Measurements from ENCODE around the gene TAF3. TPM values are rescaled to one million over a fixed set of nuclear protein-coding genes. Genes with fewer than 3 reads are reported as not detected.
"Not testable (repeated sequence)": the region's sequence is repeated elsewhere in the genome, so short reads cannot be mapped to it uniquely, and the experiment has no call there.

TAF3 gene, protein sequence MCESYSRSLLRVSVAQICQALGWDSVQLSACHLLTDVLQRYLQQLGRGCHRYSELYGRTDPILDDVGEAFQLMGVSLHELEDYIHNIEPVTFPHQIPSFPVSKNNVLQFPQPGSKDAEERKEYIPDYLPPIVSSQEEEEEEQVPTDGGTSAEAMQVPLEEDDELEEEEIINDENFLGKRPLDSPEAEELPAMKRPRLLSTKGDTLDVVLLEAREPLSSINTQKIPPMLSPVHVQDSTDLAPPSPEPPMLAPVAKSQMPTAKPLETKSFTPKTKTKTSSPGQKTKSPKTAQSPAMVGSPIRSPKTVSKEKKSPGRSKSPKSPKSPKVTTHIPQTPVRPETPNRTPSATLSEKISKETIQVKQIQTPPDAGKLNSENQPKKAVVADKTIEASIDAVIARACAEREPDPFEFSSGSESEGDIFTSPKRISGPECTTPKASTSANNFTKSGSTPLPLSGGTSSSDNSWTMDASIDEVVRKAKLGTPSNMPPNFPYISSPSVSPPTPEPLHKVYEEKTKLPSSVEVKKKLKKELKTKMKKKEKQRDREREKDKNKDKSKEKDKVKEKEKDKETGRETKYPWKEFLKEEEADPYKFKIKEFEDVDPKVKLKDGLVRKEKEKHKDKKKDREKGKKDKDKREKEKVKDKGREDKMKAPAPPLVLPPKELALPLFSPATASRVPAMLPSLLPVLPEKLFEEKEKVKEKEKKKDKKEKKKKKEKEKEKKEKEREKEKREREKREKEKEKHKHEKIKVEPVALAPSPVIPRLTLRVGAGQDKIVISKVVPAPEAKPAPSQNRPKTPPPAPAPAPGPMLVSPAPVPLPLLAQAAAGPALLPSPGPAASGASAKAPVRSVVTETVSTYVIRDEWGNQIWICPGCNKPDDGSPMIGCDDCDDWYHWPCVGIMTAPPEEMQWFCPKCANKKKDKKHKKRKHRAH
- total RNA-seq: 2.0 and 2.3 TPM in 2 replicates

DNA sequence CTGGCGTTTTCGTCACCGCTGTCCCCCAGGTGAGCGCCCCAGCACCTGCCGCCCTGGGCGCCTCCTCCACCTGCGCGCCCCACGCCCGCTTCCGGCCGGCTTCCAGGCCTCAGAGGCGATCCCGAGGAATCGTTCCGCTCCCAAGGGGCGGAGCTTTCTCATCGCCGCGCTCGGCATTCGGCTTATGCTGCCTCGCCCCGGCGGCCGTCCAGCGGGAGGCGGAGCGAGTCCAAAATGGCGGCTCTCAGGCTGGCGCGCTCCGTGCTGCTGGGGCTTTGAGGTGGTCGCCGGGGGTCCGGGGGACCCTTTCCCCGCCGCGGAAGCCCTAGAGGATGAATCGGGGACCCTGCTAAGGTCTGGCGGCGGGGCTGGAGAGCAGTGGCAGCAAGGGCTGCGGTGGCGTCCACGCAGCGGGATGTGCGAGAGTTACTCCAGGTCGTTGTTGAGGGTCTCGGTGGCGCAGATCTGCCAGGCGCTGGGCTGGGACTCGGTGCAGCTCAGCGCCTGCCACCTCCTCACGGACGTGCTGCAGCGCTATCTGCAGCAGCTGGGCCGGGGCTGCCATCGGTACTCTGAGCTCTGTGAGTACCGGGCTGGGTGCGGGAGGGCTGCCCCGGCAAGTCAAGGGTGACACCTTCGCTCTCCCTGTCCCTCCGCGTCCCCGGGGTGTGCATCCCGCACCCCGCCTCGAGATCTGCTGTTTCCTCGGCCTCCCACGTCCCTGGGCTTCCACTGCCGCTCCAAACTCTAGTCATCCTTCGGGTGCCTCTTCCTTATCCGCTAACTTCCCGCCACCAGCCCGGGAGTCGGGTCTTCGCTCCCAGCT, at the start of gene TAF3:
TSS of gene TAF3 (plus strand) at position 211 of the 826 bp plus-strand sequence. CDS start at position 416, 205 bp downstream.
- DNase-seq: peak; percentile 92

DNA sequence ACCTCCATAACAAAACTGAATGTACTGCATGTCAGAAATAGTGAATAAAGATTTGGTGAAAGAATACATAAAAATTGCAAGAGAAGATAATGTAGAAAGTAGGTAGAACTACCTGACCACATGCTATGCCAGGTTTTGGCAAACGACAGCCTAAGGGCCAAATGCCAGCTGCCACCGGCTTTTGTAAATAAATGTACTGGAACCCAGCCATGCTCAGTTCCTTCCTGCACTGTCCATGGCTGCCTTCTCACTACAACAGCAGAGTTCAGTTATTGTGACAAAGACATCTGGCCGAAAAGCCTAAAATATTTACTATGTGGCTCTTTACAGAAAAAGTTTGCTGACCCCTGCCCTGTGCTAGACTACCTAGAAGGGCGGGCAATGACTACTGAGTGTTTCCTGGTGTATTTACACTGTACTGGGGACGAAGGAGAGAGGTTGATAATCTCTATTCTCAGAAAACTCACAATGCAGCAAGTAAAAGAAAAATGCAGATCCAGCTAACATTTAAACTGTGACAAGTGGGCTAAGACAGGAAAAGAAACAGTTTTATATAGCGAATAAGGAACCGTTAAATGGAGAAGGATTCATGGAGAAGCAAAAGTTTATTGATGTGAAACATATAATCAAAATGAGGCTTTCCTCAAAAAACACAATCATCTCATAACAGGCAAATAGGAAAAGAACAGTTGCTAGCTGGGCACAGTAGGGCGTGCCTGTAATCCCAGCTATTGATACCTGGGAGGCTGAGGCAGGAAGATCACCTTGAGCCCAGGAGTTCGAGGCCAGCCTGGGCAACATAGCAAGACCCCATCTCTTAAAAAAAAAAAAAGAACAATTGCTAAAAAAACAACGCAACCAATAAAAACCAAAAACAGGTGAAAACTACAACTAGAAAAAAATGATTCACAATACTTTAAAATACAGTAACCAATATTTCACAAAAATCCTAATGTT, 44.2 kb upstream of the TAF3 start:
- peak; percentile 64 for DNase-seq

DNA sequence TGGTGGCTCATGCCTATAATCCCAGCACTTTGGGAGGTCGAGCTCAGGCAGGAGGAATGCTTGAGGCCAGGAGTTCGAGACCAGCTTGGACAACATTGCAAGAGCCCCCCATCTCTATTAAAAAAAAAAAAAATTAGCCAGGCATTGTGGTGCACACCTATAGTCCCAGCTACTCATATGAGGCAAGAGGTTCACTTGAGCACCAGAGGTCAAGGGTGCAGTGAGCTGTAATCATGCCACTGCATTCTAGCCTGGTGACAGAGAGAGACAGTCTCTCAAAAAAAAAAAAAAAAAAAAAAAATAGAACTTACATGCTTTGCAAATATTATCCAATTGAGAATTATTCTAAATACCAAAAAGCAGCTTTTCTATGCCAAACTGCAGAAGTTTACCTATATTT, 41.5 kb upstream of the TAF3 start:
- no peak for DNase-seq

DNA sequence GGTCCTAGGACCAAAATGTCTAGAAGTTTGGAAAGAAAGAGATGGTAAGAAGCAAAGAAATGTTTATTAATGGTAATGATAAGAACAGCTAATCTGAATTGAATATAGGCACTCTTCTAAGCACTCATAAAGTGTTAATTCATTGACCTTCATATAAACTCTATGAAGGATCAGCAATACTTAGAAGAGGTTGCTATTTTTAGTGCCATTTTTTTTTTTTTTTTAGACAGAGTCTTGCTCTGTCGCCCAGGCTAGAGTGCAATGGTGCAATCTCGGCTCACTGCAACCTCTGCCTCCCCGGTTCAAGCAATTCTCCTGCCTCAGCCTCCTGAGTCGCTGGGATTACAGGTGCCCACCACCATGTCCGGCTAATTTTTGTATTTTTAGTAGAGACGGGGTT, 36.1 kb upstream of the TAF3 start:
- DNase-seq: not testable (repeated sequence)

DNA sequence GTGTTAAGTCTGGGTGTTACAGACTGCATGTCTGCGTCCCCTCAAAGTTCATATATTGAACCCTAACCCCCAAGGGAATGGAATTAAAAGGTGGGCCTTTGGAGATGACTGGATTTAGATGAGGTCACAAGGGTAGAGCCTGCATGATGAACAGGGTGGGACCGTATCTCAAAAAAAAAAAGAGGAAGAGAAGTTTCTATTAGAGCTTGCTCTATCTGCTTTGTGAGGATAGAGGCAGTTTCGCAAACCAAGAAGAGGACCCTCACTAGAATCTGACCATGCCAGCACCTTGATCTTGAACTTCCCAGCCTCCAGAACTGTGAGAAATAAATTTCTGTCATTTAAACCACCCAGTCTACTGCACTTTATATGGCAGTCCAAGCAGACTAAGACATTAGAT, 31.9 kb upstream of the TAF3 start:
- DNase-seq: no peak

DNA sequence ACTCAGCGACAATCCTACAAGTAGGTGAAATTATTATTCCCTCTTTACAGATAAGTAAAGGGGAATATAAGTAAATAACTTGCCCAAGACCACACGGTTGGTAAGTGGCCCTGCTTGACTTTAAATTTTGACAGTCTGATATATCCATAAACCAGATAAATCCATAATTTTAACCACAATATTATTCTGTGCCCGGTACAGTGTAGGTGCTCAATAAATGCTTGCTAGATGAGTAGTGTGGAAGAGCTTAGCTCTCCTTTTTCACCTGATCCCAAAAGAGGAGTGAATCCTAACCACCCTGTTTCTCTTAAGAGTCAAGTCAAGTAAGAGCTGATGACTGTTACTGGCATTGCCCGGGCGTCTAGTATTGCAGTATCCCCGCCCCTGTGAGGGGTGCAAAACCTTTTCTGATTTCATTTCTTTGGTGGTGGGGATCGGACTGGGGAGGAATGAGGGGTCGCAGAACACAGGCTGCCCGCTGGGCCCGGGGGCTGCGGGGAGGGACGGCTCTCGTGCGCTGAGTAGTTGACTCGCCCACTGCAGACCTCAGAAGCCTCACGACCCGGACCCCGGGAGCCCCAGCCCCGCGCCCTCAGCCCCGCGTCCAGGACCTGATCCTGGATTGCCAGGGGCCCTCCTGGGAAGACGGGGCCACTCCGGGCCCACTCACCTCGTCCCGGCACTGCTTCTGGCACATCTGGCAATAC, 31.0 kb upstream of the TAF3 start:
- peak; percentile 24 for DNase-seq

DNA sequence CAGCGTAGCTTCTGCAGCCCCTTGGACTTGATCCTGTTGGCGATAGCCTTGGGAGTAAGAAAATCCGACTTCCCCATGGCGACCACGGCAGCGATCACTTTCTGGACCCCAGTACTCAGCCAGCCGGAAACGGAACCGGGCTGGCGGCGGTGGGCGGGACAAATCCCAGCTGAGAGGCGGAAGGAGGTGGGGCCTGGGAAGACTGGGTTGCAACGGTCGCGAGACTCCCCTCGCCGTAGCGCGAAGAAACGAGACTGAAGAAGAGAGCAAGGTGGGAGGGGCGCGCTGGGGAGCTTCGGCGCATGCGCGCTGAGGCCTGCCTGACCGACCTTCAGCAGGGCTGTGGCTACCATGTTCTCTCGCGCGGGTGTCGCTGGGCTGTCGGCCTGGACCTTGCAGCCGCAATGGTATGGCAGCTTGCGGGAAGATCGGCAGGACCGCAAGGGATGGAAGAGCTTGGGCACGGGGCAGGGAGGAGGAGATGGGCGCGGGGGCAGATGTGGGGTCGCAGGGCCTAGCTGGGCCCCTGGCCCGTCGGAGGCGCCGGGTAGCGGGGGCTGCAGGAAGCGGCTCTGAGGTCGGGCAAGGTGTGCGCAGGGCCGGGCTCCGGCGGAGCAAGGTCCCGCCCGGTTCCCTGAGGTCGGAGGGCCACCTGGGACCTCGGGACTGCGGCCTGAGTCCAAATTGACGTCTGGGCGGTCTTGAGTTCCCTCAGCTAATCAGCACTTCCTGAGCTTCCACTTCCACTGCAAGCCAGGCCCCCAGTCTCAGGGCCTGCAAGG, 30.3 kb upstream of the TAF3 start, which contains the start of the genes ATP5F1C and KIN:
TSS of gene ATP5F1C (plus strand) at position 321 of the 782 bp plus-strand sequence. CDS start at position 352, 31 bp downstream.
TSS of gene KIN (minus strand) at position 137 of the 782 bp plus-strand sequence. CDS start at position 77, 60 bp downstream.
- peak; percentile 98 for DNase-seq

DNA sequence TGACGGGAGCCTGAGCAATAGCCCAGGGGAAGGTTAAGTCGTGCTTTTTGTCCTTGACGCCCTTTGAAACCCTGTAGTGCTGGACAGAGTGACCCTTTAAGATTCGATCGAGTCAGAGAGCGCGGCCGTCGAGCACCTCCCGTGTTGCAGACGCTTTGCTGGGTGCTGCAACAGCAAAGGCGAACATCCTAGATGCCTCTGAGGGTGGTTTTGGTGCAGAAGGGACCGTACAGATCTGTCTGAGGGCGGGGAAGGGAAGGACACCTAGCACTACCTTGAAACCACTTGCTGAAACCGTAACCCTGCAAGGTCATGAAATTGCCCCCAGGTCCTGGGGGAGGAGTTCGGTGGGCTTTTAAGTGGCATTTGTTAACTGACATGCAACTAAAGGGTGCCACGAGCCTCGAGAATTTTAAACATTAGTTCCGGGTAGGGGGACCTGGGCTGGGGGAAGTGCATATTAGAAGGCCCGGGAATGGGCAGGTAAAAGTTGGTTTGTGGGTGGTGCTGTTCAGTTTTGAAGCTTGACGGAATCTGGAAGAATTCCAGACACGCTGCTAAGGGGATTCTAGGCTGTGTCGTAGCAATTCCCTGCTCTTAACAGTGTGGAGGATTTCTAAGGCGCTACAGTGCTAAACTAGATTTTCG, 29.5 kb upstream of the TAF3 start:
- peak; percentile 43 for DNase-seq

DNA sequence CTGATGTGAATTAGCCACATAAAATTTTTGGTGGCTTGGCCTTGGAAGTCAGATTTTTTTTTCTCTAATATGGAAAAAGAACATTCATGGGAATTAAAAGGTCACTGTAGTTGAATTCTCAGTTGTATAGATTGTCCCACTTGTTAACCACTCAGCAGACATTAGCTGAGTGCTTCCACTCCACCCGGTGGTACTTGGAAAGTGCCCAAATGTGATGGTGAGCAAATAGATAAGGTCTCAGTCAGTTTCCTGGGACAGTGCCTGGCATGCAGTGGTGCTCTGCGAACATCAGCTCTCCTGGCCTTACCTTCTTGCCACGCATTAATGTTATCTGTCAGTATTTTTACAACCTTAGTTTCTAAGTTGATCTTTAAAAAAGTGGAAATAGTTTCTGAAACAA, 28.9 kb upstream of the TAF3 start:
- peak; percentile 23 for DNase-seq

DNA sequence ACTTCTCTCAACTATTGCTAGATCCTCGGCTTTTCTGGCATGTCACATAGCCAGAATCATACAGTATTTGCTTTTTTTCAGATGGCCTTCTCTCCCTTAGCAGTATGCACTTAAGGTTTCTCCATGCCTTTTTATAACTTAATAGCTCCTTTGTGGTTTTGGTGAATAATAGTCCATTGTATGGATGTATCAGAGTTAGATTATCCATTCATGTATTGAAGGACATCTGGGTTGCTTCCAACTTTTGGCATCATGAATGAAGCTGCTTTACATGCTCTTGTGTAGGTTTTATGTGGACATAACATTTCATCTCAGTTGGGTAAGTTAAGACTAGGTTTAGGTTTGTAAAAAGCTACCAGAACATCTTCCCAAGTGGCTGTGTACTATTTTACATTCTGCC, 25.8 kb upstream of the TAF3 start:
- no peak for DNase-seq

DNA sequence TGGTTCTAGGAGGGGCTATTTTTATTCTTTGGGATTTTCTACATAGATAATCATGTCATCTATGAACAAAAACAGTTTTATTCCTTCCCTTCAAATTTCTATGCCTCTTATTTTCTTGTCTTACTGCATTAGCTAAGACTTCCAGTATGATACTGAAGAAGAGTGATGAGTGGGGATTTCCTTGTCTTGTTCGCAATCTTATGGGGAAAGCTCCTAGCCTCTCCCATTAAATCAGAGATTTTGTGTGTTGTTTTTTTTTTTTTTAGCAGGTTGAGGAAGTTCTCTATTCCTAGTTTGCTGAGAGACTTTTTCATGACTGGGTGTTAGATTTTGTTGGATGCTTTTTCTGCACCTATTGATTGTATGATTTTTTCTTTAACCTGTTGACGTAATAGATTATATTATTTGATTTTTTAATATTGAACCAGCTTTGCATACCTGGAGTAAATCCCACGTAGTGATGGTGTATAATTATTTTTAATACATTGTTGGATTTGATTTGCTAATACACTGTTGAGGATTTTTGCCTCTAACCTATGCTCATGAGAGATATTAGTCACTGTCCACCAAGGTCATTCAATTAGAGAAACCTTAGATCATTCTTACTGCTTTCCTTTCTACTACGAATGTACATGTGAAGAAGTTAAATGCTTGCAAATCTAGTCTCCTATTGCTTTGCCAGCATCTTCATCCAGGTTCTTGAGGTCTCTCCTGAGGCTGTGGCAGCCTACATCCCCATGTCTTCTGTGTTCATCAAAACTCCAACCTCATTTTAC, 23.9 kb upstream of the TAF3 start:
- DNase-seq: no peak

DNA sequence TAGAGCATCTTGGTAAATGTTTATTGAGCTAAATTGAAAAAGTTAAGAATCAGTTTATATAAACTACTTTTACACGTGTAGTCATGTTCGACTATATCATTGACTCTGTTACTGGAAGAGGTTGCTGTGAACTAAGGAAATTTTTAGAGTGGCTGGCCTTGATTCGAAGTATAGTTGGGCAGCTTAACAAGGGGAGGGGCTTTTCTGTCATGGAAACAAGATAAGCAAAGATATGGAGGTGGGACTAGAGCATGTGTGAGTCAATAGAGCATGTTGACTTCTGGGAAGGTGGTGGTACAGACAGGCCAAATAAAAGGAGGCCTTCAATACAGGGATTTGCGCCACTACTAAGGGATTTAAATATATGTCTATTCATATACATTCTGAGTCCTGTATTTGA, 22.7 kb upstream of the TAF3 start:
- DNase-seq: peak; percentile 27

DNA sequence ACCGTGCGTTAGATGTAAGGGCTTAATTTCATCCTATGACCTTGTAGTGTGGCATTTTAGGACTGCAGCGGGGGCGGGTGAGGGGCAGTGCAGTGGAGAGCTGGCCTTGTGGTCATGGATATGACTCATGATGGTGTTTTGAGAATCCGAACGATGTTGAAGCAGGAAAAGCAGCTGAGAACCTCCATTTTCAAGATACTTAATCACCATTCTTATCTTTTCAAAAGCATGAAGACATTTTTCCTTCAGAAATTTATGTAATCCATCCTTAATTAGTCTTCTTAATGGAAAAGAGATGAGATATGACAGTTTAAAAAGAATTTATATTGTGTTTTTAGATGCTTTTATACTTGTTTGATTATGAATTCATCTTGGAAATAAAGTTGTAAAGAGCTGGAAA, 20.7 kb upstream of the TAF3 start:
- DNase-seq: peak; percentile 88

DNA sequence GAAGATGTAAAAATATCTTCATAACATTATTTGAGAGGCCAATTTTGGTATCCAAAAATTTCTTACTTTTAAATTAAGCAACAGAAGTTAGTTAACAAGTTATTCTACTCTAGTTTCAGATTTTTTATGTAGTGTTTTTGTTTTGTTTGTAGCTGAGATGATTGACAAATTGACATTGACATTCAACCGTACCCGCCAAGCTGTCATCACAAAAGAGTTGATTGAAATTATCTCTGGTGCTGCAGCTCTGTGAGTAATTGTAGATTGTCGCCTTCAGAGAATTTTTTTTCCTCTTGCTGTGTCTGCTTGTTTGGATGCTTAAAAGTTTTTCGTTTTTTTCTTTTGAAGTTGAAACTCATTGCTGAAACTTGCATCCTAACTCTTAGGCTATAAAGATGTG, 15.7 kb upstream of the TAF3 start:
- no peak for DNase-seq

DNA sequence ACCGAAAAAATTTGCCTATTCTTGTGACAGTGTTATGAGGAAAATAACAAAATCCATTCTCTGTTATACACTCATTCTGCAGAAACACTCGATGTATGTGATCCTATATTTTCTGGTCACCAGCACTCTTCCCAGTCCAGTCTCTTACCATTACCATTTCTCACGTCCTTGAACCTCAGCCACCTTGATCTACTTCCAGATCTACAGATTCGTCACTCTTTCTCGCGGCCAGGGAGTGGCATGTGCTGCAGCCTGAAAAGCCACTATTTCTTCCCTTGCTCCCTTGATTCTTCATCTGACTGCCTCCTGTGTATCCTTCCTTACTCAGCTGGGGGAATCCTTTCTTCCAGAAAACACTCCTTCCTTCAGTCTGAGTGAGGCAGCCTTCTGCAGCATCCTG, 14.1 kb upstream of the TAF3 start:
- DNase-seq: no peak

DNA sequence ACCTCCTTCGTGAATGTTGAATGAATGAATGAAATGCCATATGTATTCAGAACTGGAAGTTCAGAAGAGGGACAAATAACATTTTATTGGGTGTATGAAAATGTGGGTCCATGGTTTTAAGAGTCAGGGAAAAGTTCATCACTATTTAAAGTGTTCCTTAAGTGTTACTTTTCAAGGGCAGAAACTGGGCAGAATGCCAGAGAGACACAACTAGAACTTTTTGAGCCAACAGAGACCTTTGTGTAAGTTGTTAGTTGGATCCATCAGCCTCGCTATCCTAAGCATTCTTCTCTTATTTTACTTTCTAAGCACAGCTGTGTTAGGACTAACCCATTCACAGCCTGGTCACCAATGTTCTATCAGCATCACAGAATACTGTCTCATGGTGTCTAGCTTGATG, 13.6 kb upstream of the TAF3 start:
- no peak for DNase-seq

DNA sequence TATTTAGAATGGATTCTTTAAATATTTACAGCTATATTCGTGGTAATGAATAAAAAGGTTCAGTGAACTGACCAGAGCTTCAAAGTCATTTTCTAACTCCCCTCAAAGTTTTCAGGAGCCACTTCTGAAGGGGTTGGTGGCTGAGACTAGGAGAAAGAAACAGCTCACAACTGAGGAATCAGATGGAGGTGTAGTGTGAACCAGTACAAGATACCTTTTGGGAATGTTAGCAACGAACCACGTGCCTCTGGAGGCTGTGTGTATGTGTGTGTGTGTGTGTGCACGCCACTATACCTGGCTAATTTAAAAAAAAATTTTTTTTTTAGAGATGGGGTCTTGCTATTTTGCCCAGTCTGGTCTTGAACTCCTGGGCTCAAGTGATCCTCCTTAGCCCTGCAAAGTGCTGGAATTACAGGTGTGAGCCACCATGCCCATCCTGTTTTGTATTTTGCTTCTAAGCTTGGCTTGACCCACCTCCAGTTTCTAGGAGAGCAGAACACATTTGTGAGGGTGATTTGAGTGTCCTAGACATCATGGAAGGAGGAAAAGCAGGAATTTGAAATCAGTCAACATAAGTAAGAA, 9.5 kb upstream of the TAF3 start:
- DNase-seq: no peak

DNA sequence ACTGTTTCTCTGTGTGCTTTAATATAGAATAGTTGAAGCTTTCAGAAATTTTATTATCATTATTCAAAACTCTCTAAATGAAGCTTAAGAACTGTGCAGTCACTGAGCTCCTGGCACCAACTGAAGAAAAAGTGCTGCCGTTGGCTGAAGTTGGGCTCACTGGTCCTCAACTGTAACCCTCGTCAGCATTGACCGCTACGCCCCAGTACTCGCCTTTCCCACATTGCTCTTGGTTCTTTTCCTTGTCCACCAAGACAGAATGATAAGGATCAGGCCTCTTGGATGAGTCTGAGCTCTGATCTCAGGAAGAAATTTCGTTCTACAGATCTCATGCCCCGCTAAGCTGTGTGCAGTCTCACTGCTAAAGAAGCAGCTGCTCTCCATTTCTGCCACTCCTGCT, 7.9 kb upstream of the TAF3 start:
- DNase-seq: no peak

Data from dermis blood vessel endothelial cell (primary cell).